ENCODE data around the gene PREX1. TPM values are rescaled to one million over a fixed set of nuclear protein-coding genes. Genes with fewer than 3 reads are reported as not detected.

PREX1 gene
- total and polyA plus RNA-seq, 2 experiments from 2014 or later, result 2.4 to 10.3 TPM

GRCh38 chr20:48822879-48823385, 4.9 kb downstream of the PREX1 start:
- Mint-ChIP-seq H3K36me3 (ENCODE audit: low read depth) (no peaks in the 10 kb centered on the region), H3K27ac (no peak overlapping the region), H3K4me1 (peaks cover 46% of the 10 kb centered on the region), H3K4me3 (no peak overlapping the region), H3K27me3 (ENCODE audit: insufficient read depth, low read depth, poor library complexity) (peaks cover 34% of the 10 kb centered on the region), H3K9me3 (no peaks in the 10 kb centered on the region)
- Histone ChIP-seq H3K4me2 (no peak overlapping the region), H3K9me2 (ENCODE audit: insufficient read depth) (no peaks in the 10 kb centered on the region), H3K36me3 (ENCODE audit: insufficient read depth) (no peaks in the 10 kb centered on the region), H3K27ac (ENCODE audit: low read depth) (no peak overlapping the region), H3K4me1 (ENCODE audit: insufficient read depth) (peaks cover 28% of the 10 kb centered on the region), H3K4me3 (no peak overlapping the region), H4K20me1 (replicated peaks; ENCODE audit: insufficient read depth) (peaks cover 14% of the 10 kb centered on the region), H3K79me2 (replicated peaks; ENCODE audit: insufficient read depth) (no peaks in the 10 kb centered on the region), H3F3A (replicated peaks; ENCODE audit: low read depth) (peaks cover 4% of the 10 kb centered on the region), H3K27me3 (ENCODE audit: insufficient read depth) (peaks cover 41% of the 10 kb centered on the region), H2AFZ (no peak overlapping the region)
- DNase-seq (ENCODE audit: low spot score) (no peak), ATAC-seq (no peak)
- TF ChIP-seq EZH2phosphoT487 (IDR thresholded peaks at IDR 0.05; ENCODE audit: unreplicated experiment) (no peak), ZNF462 (CRISPR knock-in tag; IDR thresholded peaks at IDR 0.05) (no peak), POLR2AphosphoS5 (IDR thresholded peaks at IDR 0.05; ENCODE audit: low read depth) (no peak), STAT1 (IDR thresholded peaks at IDR 0.05; ENCODE audit: unreplicated experiment) (no peak), EZH2 (IDR thresholded peaks at IDR 0.05; ENCODE audit: low read depth, unreplicated experiment) (no peak), ZNF114 (CRISPR knock-in tag; IDR thresholded peaks at IDR 0.05) (no peak), ETS1 (IDR thresholded peaks at IDR 0.05) (no peak), CTCF (conservative IDR thresholded peaks at IDR 0.05; ENCODE audit: low read depth in 2 of 2) (no peak), CREB1 (CRISPR knock-in tag; IDR thresholded peaks at IDR 0.05; ENCODE audit: low read depth) (no peak), REST (IDR thresholded peaks at IDR 0.05; ENCODE audit: unreplicated experiment) (no peak)
